Measurements from ENCODE around the gene CLEC9A. TPM values are rescaled to one million over a fixed set of nuclear protein-coding genes. Genes with fewer than 3 reads are reported as not detected.

CLEC9A gene
- total RNA-seq, 2 experiments from 2014 or later: not detected

- Mint-ChIP-seq H3K27me3 (peaks cover 13% of the 10 kb centered on the region), H3K27ac (no peak overlapping the region), H3K36me3 (peaks cover 8% of the 10 kb centered on the region), H3K4me3 (no peak overlapping the region), H3K4me1 (no peaks in the 10 kb centered on the region), H3K9me3 (peaks cover 13% of the 10 kb centered on the region)
- DNase-seq: no peak
Observed at GRCh38 chr12:10082117-10082874, 51.8 kb downstream of the CLEC9A start.

DNA sequence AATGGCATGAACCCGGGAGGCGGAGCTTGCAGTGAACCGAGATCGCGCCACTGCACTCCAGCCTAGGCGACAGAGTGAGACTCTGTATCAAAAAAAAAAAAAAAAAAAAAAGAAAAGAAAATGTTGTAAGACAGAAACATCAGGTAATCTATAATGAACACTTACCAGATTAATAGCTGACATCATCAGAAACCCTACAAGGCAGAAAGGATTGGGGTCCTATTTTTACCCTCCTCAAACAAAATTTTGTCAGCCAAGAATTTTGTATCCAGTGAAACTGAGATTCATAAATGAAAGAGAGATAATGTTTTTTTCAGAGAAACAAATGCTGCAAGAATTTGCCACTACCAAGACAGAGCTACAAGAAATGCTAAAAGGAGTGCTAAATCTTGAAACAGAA lies 54.3 kb downstream of the CLEC9A start:
- peaks cover 13% of the 10 kb centered on the region for H3K9me3 Mint-ChIP-seq
- peaks cover 8% of the 10 kb centered on the region for H3K36me3 Mint-ChIP-seq
- H3K27ac Mint-ChIP-seq: no peak overlapping the region
- peaks cover 6% of the 10 kb centered on the region for H3K27me3 Mint-ChIP-seq
- no peak overlapping the region for H3K4me3 Mint-ChIP-seq
- no peaks in the 10 kb centered on the region for H3K4me1 Mint-ChIP-seq
- no peak for DNase-seq

DNA sequence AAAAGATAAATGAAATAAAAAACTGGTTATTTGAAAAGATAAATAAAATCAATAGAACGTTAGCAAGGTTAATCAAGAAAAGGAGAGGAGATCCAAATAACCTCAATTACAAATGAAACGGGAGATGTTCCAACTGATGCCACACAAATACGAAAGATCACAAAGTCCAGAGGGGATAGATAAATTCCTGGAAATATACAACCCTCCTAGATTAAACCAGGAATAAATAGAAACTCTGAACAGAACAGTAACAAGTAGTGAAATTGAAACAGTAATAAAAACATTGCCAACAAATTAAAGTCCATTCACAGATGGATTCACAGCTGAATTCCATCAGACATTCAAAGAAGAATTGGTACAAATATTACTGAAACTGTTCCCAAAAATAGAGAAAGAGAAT lies 55.9 kb downstream of the CLEC9A start:
- H3K27ac Mint-ChIP-seq: no peak overlapping the region
- peaks cover 13% of the 10 kb centered on the region for H3K9me3 Mint-ChIP-seq
- H3K4me1 Mint-ChIP-seq: no peaks in the 10 kb centered on the region
- H3K4me3 Mint-ChIP-seq: no peak overlapping the region
- H3K36me3 Mint-ChIP-seq: peaks cover 8% of the 10 kb centered on the region
- no peak for DNase-seq
- H3K27me3 Mint-ChIP-seq: no peaks in the 10 kb centered on the region

DNA sequence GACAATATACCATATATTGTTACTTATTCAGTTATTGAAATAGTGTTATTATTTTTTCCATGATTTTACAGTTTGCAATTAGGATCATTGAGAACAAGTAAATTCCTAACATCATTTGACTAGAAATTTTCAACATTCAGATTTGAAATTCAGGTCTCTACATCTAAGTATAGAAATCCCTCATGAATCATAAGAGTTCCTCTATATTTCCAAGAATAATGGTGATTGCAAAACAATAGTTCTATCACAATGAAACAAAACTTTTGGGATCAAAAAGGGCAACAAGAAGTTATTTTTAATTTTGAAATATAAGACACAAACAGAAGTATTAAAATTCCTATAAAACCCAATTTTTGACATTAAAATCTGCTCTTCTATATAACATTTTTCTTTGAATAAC lies 57.5 kb downstream of the CLEC9A start:
- H3K27ac Mint-ChIP-seq: no peak overlapping the region
- DNase-seq: no peak
- peaks cover 11% of the 10 kb centered on the region for H3K9me3 Mint-ChIP-seq
- H3K27me3 Mint-ChIP-seq: no peaks in the 10 kb centered on the region
- H3K4me3 Mint-ChIP-seq: no peak overlapping the region
- H3K36me3 Mint-ChIP-seq: peaks cover 8% of the 10 kb centered on the region
- H3K4me1 Mint-ChIP-seq: no peaks in the 10 kb centered on the region

DNA sequence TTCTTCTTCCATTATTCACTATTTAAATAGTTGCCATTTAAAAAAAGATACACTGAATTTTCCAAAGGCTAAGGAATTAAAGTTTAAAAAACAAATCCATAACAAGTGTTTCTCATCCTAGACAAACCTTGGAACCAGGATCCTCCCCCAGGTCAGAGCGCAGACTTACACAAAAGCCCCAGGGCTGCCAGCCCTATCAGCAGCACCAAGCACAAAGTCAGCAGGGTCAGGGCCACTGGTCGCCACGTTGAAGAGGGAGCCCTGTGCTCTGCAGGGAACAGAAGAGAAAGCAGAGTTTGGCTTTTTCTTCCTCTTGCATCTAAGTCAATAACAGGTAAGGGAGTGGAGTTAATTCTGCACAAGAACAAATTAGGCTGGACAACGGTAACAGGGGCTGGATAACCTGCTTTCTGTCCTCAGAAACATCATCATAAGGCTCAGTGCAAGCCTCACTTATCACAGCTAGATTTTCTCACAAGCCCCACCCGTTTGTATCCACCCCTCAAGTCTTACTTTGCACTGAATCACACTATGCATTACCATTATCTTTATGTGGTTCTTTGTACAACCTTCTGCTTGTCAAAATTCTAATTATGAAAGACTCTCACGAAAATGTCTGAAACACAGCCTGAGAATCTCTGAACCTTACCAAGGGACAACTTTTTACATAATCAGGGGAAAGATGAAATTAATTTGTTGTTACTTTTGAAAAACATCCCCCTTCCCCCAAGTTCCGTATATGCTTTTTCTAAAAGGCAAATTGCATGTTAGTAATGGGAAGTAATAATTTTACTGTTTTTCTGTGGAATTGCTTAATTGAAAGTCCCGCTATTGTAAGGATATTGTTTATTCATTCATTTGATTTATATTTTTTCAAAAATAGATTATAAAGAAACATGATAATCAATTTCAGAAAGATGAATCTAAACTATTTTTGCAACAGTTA lies 58.7 kb downstream of the CLEC9A start:
- H3K27me3 Mint-ChIP-seq: no peaks in the 10 kb centered on the region
- H3K27ac Mint-ChIP-seq: no peak overlapping the region
- peaks cover 4% of the 10 kb centered on the region for H3K36me3 Mint-ChIP-seq
- no peak overlapping the region for H3K4me3 Mint-ChIP-seq
- H3K9me3 Mint-ChIP-seq: peaks cover 5% of the 10 kb centered on the region
- H3K4me1 Mint-ChIP-seq: no peaks in the 10 kb centered on the region
- no peak for DNase-seq

GRCh38 chr12:10094646-10095395 lies 64.3 kb downstream of the CLEC9A start:
- no peaks in the 10 kb centered on the region for H3K36me3 Mint-ChIP-seq
- H3K4me1 Mint-ChIP-seq: no peaks in the 10 kb centered on the region
- no peaks in the 10 kb centered on the region for H3K27me3 Mint-ChIP-seq
- H3K4me3 Mint-ChIP-seq: no peak overlapping the region
- H3K27ac Mint-ChIP-seq: no peak overlapping the region
- DNase-seq: no peak
- no peaks in the 10 kb centered on the region for H3K9me3 Mint-ChIP-seq

- Mint-ChIP-seq H3K36me3 (no peaks in the 10 kb centered on the region), H3K4me3 (no peak overlapping the region), H3K27ac (no peak overlapping the region), H3K27me3 (no peaks in the 10 kb centered on the region), H3K4me1 (no peaks in the 10 kb centered on the region), H3K9me3 (no peaks in the 10 kb centered on the region)
- DNase-seq: no peak
Observed at GRCh38 chr12:10095971-10096370, 65.5 kb downstream of the CLEC9A start.

DNA sequence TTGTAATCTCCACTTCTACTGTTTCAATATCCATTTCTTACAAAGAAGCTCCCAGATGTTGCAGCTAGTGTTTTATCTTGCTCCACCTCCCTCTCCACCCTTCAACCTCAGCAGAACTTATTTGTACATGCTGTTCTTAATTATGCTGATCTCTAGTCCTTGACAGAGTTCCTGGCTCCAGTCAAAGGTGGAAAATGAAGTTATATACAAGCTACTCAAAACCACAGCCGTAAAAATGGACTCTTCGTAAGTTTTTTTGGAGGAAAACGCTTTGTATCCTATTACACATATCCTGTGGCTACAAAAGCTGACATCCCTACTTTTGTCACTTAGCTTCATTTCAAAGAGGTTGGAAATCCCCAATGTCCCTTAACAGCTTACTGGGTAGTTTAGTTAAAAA lies 67.0 kb downstream of the CLEC9A start:
- H3K27ac Mint-ChIP-seq: no peak overlapping the region
- H3K27me3 Mint-ChIP-seq: no peaks in the 10 kb centered on the region

DNA sequence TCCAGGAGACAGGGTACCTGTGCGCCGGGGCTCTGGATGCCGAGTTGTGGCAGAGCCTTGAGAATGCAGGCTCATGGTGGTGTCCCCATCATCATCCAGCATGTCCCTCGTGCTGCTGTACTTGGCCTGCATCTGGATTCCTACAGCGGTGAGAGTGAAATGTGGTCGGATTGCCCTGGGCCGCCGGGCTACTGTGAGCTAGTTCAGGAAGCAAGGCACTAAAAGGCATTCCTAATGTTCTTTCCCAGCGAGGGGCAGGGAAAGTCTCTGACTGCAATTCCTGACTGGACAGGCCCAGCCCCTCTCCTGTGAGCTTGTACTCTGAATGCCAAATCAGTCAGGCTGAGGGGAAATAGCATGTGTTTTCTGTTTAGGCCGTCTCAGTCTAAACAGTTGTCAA lies 68.3 kb downstream of the CLEC9A start, which contains the start of gene CLEC1A:
CLEC1A (minus strand) TSS at position 195 of the 400 bp plus-strand sequence; CDS start at position 132, 63 bp downstream.
- peaks cover 3% of the 10 kb centered on the region for H3K27me3 Mint-ChIP-seq
- H3K36me3 Mint-ChIP-seq: peaks cover 5% of the 10 kb centered on the region
- H3K4me1 Mint-ChIP-seq: no peaks in the 10 kb centered on the region
- no peak for DNase-seq
- H3K9me3 Mint-ChIP-seq: peaks cover 5% of the 10 kb centered on the region
- H3K4me3 Mint-ChIP-seq: no peak within 1 kb of the TSS
- no peak within 1 kb of the TSS for H3K27ac Mint-ChIP-seq

More for the DNA sequence above, 67.0 kb downstream of the CLEC9A start:
- no peaks in the 10 kb centered on the region for H3K9me3 Mint-ChIP-seq
- H3K36me3 Mint-ChIP-seq: no peaks in the 10 kb centered on the region
- no peaks in the 10 kb centered on the region for H3K4me1 Mint-ChIP-seq
- H3K4me3 Mint-ChIP-seq: no peak overlapping the region
- DNase-seq: no peak

DNA sequence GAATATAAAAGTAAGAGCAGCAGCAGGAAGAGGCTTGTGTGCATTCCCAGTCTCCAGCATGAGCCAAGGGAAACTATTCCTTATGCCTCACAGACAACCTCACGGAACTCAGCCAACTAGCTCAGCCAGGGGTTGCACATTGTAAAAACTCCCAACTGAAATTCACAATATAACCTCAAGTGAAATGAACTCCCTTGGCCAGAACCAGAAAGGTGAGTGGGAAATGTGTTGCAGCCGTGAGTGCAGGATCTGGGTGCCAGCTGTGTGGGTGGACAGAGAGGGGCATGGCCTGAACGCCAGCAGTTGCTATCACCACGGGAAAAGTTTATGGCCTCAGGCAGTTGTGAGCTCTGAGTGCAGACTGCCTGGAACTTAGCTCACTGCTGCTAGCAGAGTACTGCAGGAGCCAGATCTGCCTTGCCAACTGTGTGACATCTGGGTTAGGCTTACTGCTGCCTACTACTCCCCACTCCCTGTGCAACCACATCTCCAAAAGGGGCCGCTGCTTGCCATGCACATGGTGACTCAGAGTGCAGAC lies 70.6 kb downstream of the CLEC9A start:
- no peaks in the 10 kb centered on the region for H3K4me1 Mint-ChIP-seq
- H3K27ac Mint-ChIP-seq: no peak overlapping the region
- peaks cover 7% of the 10 kb centered on the region for H3K36me3 Mint-ChIP-seq
- H3K27me3 Mint-ChIP-seq: peaks cover 8% of the 10 kb centered on the region
- peaks cover 6% of the 10 kb centered on the region for H3K9me3 Mint-ChIP-seq
- H3K4me3 Mint-ChIP-seq: no peak overlapping the region
- no peak for DNase-seq

GRCh38 chr12:10101648-10102220 lies 71.3 kb downstream of the CLEC9A start:
- no peak for DNase-seq
- H3K9me3 Mint-ChIP-seq: peaks cover 6% of the 10 kb centered on the region
- H3K4me1 Mint-ChIP-seq: no peaks in the 10 kb centered on the region
- H3K27ac Mint-ChIP-seq: no peak overlapping the region
- H3K27me3 Mint-ChIP-seq: peaks cover 10% of the 10 kb centered on the region
- H3K36me3 Mint-ChIP-seq: peaks cover 7% of the 10 kb centered on the region
- H3K4me3 Mint-ChIP-seq: no peak overlapping the region

- Mint-ChIP-seq H3K27ac (no peak overlapping the region), H3K27me3 (peaks cover 15% of the 10 kb centered on the region), H3K9me3 (peaks cover 6% of the 10 kb centered on the region), H3K4me1 (no peaks in the 10 kb centered on the region), H3K4me3 (no peak overlapping the region), H3K36me3 (peaks cover 7% of the 10 kb centered on the region)
- DNase-seq: no peak
Observed at GRCh38 chr12:10102322-10102721, 71.8 kb downstream of the CLEC9A start.

GRCh38 chr12:10110256-10110844 lies 79.9 kb downstream of the CLEC9A start:
- DNase-seq: no peak
- H3K4me1 Mint-ChIP-seq: no peaks in the 10 kb centered on the region

GRCh38 chr12:10111451-10111850 lies 81.0 kb downstream of the CLEC9A start:
- Mint-ChIP-seq H3K4me3 (no peak overlapping the region), H3K4me1 (no peaks in the 10 kb centered on the region), H3K9me3 (peaks cover 2% of the 10 kb centered on the region)

More at GRCh38 chr12:10110256-10110844, 79.9 kb downstream of the CLEC9A start:
- H3K9me3 Mint-ChIP-seq: peaks cover 2% of the 10 kb centered on the region
- no peak overlapping the region for H3K27ac Mint-ChIP-seq
- H3K36me3 Mint-ChIP-seq: peaks cover 2% of the 10 kb centered on the region
- no peak overlapping the region for H3K4me3 Mint-ChIP-seq
- peaks cover 10% of the 10 kb centered on the region for H3K27me3 Mint-ChIP-seq

More at GRCh38 chr12:10111451-10111850, 81.0 kb downstream of the CLEC9A start:
- no peak for DNase-seq
- H3K27ac Mint-ChIP-seq: no peak overlapping the region
- no peaks in the 10 kb centered on the region for H3K36me3 Mint-ChIP-seq
- peaks cover 5% of the 10 kb centered on the region for H3K27me3 Mint-ChIP-seq

All from activated naive CD8-positive, alpha-beta T cell treated with anti-CD3 and anti-CD28 coated beads for 36 hours (primary cell).